Measurements from ENCODE around the gene DSN1.

Gene DSN1

GRCh38 chr20:36791862-36792261, 18.3 kb upstream of the DSN1 start:
- ChIA-PET POLR2A (ENCODE audit: low non-redundant PET) (no interaction called here), CTCF (interaction anchor here (0.6 to 2.4 kb wide), 9 partner anchors 14 to 96 kb away, joined by 3 to 12 read pairs (median 7); partner anchors contain the start of gene DSN1)
- TF ChIP-seq, protein P1, sequence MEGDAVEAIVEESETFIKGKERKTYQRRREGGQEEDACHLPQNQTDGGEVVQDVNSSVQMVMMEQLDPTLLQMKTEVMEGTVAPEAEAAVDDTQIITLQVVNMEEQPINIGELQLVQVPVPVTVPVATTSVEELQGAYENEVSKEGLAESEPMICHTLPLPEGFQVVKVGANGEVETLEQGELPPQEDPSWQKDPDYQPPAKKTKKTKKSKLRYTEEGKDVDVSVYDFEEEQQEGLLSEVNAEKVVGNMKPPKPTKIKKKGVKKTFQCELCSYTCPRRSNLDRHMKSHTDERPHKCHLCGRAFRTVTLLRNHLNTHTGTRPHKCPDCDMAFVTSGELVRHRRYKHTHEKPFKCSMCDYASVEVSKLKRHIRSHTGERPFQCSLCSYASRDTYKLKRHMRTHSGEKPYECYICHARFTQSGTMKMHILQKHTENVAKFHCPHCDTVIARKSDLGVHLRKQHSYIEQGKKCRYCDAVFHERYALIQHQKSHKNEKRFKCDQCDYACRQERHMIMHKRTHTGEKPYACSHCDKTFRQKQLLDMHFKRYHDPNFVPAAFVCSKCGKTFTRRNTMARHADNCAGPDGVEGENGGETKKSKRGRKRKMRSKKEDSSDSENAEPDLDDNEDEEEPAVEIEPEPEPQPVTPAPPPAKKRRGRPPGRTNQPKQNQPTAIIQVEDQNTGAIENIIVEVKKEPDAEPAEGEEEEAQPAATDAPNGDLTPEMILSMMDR (conservative IDR thresholded peaks at IDR 0.05; ENCODE audit: low read depth): no peak
- no peak overlapping the region for H3K27ac ChIP-seq
- no peak for DNase-seq (ENCODE audit: low spot score)

- CTCF ChIA-PET: interaction anchor here (1.1 to 1.6 kb wide), 3 partner anchors 12 to 120 kb away, joined by 3 to 6 read pairs (median 3); no protein-coding TSS in a partner anchor
- DNase-seq (ENCODE audit: low spot score): no peak
- POLR2A ChIA-PET (ENCODE audit: low non-redundant PET): no interaction called here
- TF ChIP-seq, protein P1 (conservative IDR thresholded peaks at IDR 0.05; ENCODE audit: low read depth): no peak
- peak overlapping the region; percentile 28; the same call in 1 of the 2 replicates for H3K27ac ChIP-seq
Observed at GRCh38 chr20:36786663-36787062, 13.1 kb upstream of the DSN1 start.

- TF ChIP-seq, protein P1 (conservative IDR thresholded peaks at IDR 0.05; ENCODE audit: low read depth): no peak
- POLR2A ChIA-PET (ENCODE audit: low non-redundant PET): no interaction called here
- H3K27ac ChIP-seq: peak overlapping the region; percentile 28
- no peak for DNase-seq (ENCODE audit: low spot score)
- CTCF ChIA-PET: interaction anchor here (0.6 to 1.6 kb wide), 4 partner anchors 11 to 120 kb away, joined by 3 to 6 read pairs (median 4); no protein-coding TSS in a partner anchor
Observed at GRCh38 chr20:36786246-36786645, 12.7 kb upstream of the DSN1 start.

DNA sequence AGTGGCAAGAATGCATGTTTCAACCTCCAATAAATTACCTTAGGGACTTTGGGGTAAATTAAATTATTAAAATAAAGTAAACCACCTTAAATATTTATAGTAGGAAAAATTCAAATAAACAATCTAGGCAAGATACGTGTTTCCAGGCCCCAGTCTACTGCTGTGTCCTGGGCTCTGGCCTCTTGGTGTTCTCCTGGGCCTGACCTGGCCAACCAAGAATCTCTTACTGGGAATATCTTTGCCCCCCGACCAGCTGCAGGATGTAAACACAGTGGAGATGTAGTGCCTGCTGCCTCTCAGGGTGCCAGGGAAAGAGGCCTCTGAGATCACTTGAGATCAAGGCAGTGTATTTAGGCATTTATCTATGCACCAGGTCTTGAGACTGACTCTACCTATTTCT, 11.7 kb upstream of the DSN1 start:
- TF ChIP-seq, protein P1 (conservative IDR thresholded peaks at IDR 0.05; ENCODE audit: low read depth): no peak
- H3K27ac ChIP-seq: peak overlapping the region; percentile 28
- CTCF ChIA-PET: interaction anchor here (1.2 to 1.3 kb wide), 2 partner anchors 10 to 12 kb away, joined by 4 to 5 read pairs; partner anchors contain the start of gene DSN1
- no peak for DNase-seq (ENCODE audit: low spot score)
- POLR2A ChIA-PET (ENCODE audit: low non-redundant PET): no interaction called here

- no peak for DNase-seq (ENCODE audit: low spot score)
- ChIA-PET CTCF (interaction anchor here (0.6 to 1.3 kb wide), 4 partner anchors 10 to 208 kb away, joined by 4 to 5 read pairs (median 4); partner anchors contain the start of gene DSN1), POLR2A (ENCODE audit: low non-redundant PET) (no interaction called here)
- H3K27ac ChIP-seq: peak overlapping the region; percentile 28
- TF ChIP-seq, protein P1 (conservative IDR thresholded peaks at IDR 0.05; ENCODE audit: low read depth): no peak
Observed at GRCh38 chr20:36784900-36785299, 11.3 kb upstream of the DSN1 start.

DNA sequence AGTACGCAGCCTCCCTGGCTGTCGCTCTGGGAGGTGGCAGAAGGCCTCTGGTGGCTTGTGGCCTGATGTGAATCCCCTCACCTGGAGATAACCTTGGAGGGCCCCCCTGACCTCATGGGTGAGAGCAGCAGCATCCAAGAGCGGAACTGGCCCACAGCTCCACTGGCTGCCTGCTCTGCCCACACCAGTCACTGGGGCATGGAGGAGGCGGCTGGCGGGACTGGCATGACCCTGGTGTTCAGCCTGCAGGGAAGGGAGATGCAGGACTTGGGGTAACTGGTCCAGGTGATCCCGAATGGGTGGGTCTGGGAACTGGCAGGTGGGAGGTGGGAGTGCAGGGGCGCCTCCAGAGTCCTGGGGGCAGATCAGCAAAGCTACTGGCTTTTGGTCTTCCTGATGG, 10.6 kb upstream of the DSN1 start:
- CTCF ChIA-PET: interaction anchor here (0.6 to 1.2 kb wide), 3 partner anchors 25 to 668 kb away, joined by 4 read pairs; no protein-coding TSS in a partner anchor
- no peak for DNase-seq (ENCODE audit: low spot score)
- POLR2A ChIA-PET (ENCODE audit: low non-redundant PET): no interaction called here
- H3K27ac ChIP-seq: 0 out of 2 replicates have a peak overlapping the region, but pooled peaks have one; percentile 28
- TF ChIP-seq, protein P1 (conservative IDR thresholded peaks at IDR 0.05; ENCODE audit: low read depth): no peak
